VCaP (cell line): ENCODE results near the gene DDN.

ENCODE experiments used
- H3K27ac ChIP-seq: fragments of 450-650 bp; 2 replicates; pipeline ENCODE4 v1.5.1; 2017
- CTCF ChIP-seq: fragments of 450-650 bp; conservative IDR thresholded peaks from 2 replicates; pipeline ENCODE4 v1.5.1; 2017; ENCODE audit warnings: mild to moderate bottlenecking, moderate library complexity

Gene DDN

DNA sequence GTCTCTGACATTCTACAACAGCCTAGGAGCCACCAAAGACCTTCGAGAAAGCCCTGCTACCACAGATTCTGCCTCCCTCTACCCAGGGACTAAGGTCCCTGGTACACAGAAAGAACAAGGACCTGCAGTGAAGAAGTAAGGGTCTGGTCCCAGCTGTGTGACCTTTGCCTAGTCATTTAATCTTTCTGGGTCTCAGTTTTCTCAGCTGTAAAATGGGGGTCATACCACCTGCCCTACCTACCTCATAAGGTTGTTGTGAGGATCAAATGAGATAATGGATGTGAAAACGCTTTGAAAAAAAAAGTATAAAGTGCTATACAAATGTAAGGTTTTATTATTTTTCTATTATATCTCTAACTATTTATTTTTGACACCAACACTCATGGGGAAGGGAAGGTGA lies 24.6 kb upstream of the DDN start:
- no peak overlapping the region for H3K27ac ChIP-seq
- TF ChIP-seq CTCF = no peak

- no peak overlapping the region for H3K27ac ChIP-seq
- TF ChIP-seq CTCF = no peak
These were observed 23.5 kb upstream of the DDN start for GRCh38 chr12:49022558-49023178.

GRCh38 chr12:49021292-49021915 lies 22.2 kb upstream of the DDN start:
- no peak overlapping the region for H3K27ac ChIP-seq
- TF ChIP-seq CTCF = no peak

DNA sequence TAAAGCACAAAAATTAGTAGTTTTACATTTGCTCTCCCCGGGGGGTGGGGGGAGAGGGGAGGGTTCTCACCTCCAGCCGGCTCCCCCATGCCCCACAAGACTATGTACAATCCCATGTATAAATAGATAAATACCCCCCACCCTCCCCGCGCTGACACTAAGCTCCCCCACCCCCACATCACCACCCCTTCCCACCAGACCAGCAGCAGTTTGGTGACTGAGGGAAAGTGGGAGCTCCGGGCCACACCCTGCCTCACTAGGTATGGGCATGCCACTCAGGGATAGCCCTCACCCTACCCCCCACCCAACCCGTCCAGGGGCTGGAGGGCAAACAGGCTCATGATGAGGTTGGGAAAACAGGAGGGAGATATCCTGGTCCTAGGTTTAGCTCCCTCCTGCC lies 21.3 kb upstream of the DDN start:
- no peak for TF ChIP-seq CTCF
- no peak overlapping the region; the same call in 1 of the 2 replicates for H3K27ac ChIP-seq

GRCh38 chr12:49019443-49020324 lies 20.5 kb upstream of the DDN start:
- TF ChIP-seq CTCF = peak; percentile 53
- H3K27ac ChIP-seq = peak overlapping the region; percentile 95

DNA sequence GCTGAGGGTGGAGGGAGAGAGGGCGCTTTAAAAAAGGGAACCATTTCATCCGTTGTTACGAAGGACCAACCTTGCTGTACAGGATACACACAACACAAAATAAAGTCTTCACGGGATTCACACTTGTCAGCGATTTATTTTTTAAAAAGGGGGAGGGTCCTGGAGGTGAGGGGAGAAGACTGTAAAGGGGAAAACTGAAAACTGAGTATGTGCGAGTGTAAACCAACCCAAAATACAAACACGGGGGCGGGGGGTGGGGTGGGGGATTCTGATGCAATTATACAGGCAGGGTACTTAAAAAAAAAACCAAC lies 19.9 kb upstream of the DDN start:
- peak overlapping the region; percentile 95 for H3K27ac ChIP-seq
- TF ChIP-seq CTCF = no peak
